Colonic mucosa (tissue), 4 donors: ENCODE results near the gene CDH5. TPM values are rescaled to one million over a fixed set of nuclear protein-coding genes. Genes with fewer than 3 reads are reported as not detected.

Source experiments
- DNase-seq: peaks from one replicate; pipeline ENCODE4 v3.0.0-alpha.2; 2020
- H3K27ac ChIP-seq: fragments of 200-600 bp; one replicate; pipeline ENCODE4 v1.8.0; 2021
- H3K27me3 ChIP-seq: fragments of 200-600 bp; one replicate; pipeline ENCODE4 v1.8.0; 2021
- H3K36me3 ChIP-seq: fragments of 200-600 bp; one replicate; pipeline ENCODE4 v1.8.0; 2021
- H3K4me1 ChIP-seq: fragments of 200-600 bp; one replicate; pipeline ENCODE4 v1.8.0; 2021; ENCODE audit warnings: mild to moderate bottlenecking
- H3K4me3 ChIP-seq: fragments of 200-600 bp; one replicate; pipeline ENCODE4 v1.8.0; 2021
- H3K9ac ChIP-seq, 2 donors: one replicate each; pipeline ENCODE4 v1.7.0; 2013; ENCODE audit warnings: control low read depth in 2 of 2, low read depth in 2 of 2, low read length in 2 of 2
- H3K9me3 ChIP-seq: fragments of 200-600 bp; one replicate; pipeline ENCODE4 v1.8.0; 2021
- CTCF ChIP-seq: fragments of 200-600 bp; IDR thresholded peaks from one replicate; pipeline ENCODE4 v1.8.0; 2022; ENCODE audit warnings: antibody characterized with exemption, mild to moderate bottlenecking
- intact Hi-C: fragments of 100-400 bp; cut with DNase I; formaldehyde crosslinking; loops from one replicate; pipeline ENCODE4 v1.14.1; 2022
- total RNA-seq, 2 donors: library from RNA; stranded (reverse); fragmentation: NEBNext Ultra II Directional in 1 of 2; extraction: Animal tissue kit (Norgen Biotek cat#: 25700) in 1 of 2; gene quantifications; one replicate each; pipeline ENCODE4 v1.2.1, GENCODE V29; 2021
- donor health status: healthy.
- donor health status: DM: no; HTN: no; CAD: no.
- donor health status: DM: no; HTN: no; CAD: no.

The CDH5 gene
- total RNA-seq, 2 donors from 2014 or later: 4.4 to 15.2 TPM

GRCh38 chr16:66405057-66405783 is 38.7 kb downstream of the CDH5 start:
- no peak for TF ChIP-seq CTCF
- no peak overlapping the region for H3K9ac ChIP-seq
- H3K36me3 ChIP-seq: no peaks in the 10 kb centered on the region
- H3K4me3 ChIP-seq: no peak overlapping the region
- DNase-seq: no peak
- intact Hi-C loops: loop anchor here (2.0 to 10.0 kb wide), 3 partner anchors 80 to 450 kb away; partner anchors contain the start of gene CMTM3
- H3K4me1 ChIP-seq: peaks cover 5% of the 10 kb centered on the region
- H3K9me3 ChIP-seq: no peaks in the 10 kb centered on the region
- no peak overlapping the region for H3K27ac ChIP-seq
- no peaks in the 10 kb centered on the region for H3K27me3 ChIP-seq

GRCh38 chr16:66406534-66407221 is 40.2 kb downstream of the CDH5 start:
- Histone ChIP-seq H3K4me3 (peak overlapping the region; percentile 62), H3K9me3 (no peaks in the 10 kb centered on the region), H3K27ac (no peak overlapping the region), H3K36me3 (no peaks in the 10 kb centered on the region), H3K4me1 (peaks cover 5% of the 10 kb centered on the region), H3K9ac (peak overlapping the region; percentile 38 to 63), H3K27me3 (no peaks in the 10 kb centered on the region)
- intact Hi-C loops: loop anchor here (5.0 to 10.0 kb wide), 2 partner anchors 196 to 448 kb away; partner anchors contain the start of gene CMTM3
- DNase-seq: peak; percentile 91
- TF ChIP-seq CTCF: peak; percentile 84

GRCh38 chr16:66408163-66409048 is 41.9 kb downstream of the CDH5 start:
- peaks cover 5% of the 10 kb centered on the region for H3K4me1 ChIP-seq
- intact Hi-C loops: loop anchor here (5.0 to 10.0 kb wide), 2 partner anchors 194 to 446 kb away; partner anchors contain the start of gene CMTM3
- H3K9ac ChIP-seq: no peak overlapping the region
- no peak for TF ChIP-seq CTCF
- peak; percentile 30 for DNase-seq
- no peak overlapping the region for H3K4me3 ChIP-seq
- H3K27me3 ChIP-seq: no peaks in the 10 kb centered on the region
- no peaks in the 10 kb centered on the region for H3K36me3 ChIP-seq
- H3K27ac ChIP-seq: no peak overlapping the region
- H3K9me3 ChIP-seq: no peaks in the 10 kb centered on the region

GRCh38 chr16:66409156-66409555 is 42.7 kb downstream of the CDH5 start:
- no peak for DNase-seq
- Histone ChIP-seq H3K36me3 (no peaks in the 10 kb centered on the region), H3K27me3 (no peaks in the 10 kb centered on the region), H3K27ac (no peak overlapping the region), H3K4me3 (no peak overlapping the region), H3K4me1 (peaks cover 5% of the 10 kb centered on the region), H3K9me3 (no peaks in the 10 kb centered on the region), H3K9ac (no peak overlapping the region)
- no peak for TF ChIP-seq CTCF
- intact Hi-C loops: loop anchor here (5.0 to 10.0 kb wide), 2 partner anchors 193 to 446 kb away; partner anchors contain the start of gene CMTM3

GRCh38 chr16:66412182-66412581 is 45.7 kb downstream of the CDH5 start:
- Histone ChIP-seq H3K27ac (no peak overlapping the region), H3K36me3 (no peaks in the 10 kb centered on the region), H3K4me1 (no peaks in the 10 kb centered on the region), H3K27me3 (no peaks in the 10 kb centered on the region), H3K4me3 (no peak overlapping the region), H3K9me3 (no peaks in the 10 kb centered on the region), H3K9ac (no peak overlapping the region)
- intact Hi-C loops: no loop called here
- no peak for DNase-seq
- no peak for TF ChIP-seq CTCF
